ENCODE results near the gene GYPC. TPM values are rescaled to one million over a fixed set of nuclear protein-coding genes. Genes with fewer than 3 reads are reported as not detected.

Gene GYPC
- total RNA-seq, 1 donor from 2014 or later: 125 TPM

DNA sequence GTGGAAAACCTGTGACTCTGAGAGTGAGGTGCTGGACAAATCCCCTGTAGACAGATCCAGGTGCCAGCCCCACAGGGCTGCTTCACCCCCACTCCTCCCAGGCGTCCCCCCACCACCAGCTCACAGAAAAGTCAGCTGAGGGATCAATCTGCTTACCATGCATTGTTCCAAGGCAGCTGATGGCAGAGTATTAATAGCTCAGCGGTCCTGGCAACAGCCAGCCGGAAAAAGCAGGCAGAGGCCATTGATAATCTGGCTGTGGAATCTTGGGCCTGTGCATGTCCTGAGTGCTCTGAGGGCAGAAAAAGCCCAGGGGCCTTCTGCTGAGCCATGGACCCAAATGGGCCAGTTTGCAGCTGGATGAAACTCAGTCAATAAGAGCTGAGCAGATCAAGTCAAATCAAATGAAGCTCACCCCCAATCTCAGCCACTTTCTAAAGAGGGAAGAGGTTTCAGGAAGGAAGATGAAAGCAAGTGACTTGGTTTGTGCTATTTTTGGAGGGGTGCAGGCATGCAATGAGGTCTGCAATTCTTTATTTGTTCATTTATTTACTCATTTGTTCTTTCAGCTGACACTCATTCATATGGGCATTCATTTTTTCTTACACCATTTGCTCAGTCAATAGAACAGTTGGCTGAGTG is 63.4 kb downstream of the GYPC start:
- H3K36me3 Mint-ChIP-seq (ENCODE audit: low read depth): no peaks in the 10 kb centered on the region

DNA sequence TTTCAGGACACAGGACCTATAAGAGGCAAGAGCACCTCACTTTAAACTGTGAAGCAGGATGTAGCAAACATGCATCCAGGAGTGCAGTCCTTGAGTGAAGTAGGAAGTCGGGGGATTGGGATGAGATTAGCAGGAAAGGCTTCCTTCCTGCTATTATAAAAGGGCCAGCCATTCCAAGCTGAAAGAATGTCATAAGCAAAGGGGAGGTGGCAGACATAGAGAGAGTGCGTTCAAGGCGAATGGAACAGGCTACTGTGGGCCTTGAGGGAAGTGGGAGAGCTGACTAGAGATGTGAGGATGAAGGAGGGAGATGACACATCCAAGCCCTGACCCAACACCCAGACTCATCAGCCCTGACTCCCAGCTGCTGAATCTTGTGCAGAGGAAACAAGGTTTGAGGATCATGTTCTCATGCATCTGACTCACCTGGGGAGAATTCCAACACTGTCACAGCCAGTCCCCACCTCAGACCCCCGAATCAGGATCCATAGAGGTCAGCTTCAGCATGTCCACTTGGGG is 63.9 kb downstream of the GYPC start:
- no peak for DNase-seq (ENCODE audit: low spot score)
- H3K4me1 Mint-ChIP-seq (ENCODE audit: low read depth): no peaks in the 10 kb centered on the region
- H3K27me3 Mint-ChIP-seq (ENCODE audit: insufficient read depth): peaks cover 5% of the 10 kb centered on the region
- H3K27ac Mint-ChIP-seq: no peak overlapping the region
- peaks cover 8% of the 10 kb centered on the region for H3K9me3 Mint-ChIP-seq
- H3K4me3 Mint-ChIP-seq: no peak overlapping the region
- intact Hi-C loops (cut with micrococcal nuclease): no loop called here
- no peaks in the 10 kb centered on the region for H3K36me3 Mint-ChIP-seq (ENCODE audit: low read depth)

More for the DNA sequence above, 63.4 kb downstream of the GYPC start:
- H3K27ac Mint-ChIP-seq: no peak overlapping the region
- intact Hi-C loops (cut with micrococcal nuclease): no loop called here
- peaks cover 5% of the 10 kb centered on the region for H3K27me3 Mint-ChIP-seq (ENCODE audit: insufficient read depth)
- peaks cover 7% of the 10 kb centered on the region for H3K9me3 Mint-ChIP-seq
- no peaks in the 10 kb centered on the region for H3K4me1 Mint-ChIP-seq (ENCODE audit: low read depth)
- DNase-seq (ENCODE audit: low spot score): no peak
- H3K4me3 Mint-ChIP-seq: no peak overlapping the region

DNA sequence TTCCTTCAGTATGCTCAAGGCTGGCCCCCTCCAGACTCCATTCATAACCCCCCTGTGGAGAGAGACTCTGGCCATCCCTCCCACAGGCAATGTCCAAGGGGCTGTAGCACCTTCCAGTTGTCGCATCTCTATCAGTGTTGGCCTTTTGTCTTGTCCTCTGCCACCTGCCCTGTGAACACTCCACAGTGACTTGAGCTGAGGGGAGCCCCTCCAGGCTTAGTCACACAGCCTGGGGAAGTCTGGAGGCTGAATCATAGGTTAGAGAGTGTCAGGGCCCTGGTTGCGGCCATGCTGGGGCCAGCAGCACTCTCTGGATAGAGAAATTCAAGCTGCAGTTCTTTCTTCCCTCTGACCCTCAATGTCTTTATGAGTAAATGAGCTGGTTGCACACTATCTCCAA is 64.7 kb downstream of the GYPC start:
- no peak for DNase-seq (ENCODE audit: low spot score)
- peaks cover 2% of the 10 kb centered on the region for H3K36me3 Mint-ChIP-seq (ENCODE audit: low read depth)
- no peaks in the 10 kb centered on the region for H3K4me1 Mint-ChIP-seq (ENCODE audit: low read depth)
- peaks cover 11% of the 10 kb centered on the region for H3K27me3 Mint-ChIP-seq (ENCODE audit: insufficient read depth)
- H3K9me3 Mint-ChIP-seq: peaks cover 15% of the 10 kb centered on the region
- H3K27ac Mint-ChIP-seq: no peak overlapping the region
- H3K4me3 Mint-ChIP-seq: no peak overlapping the region
- intact Hi-C loops (cut with micrococcal nuclease): no loop called here

DNA sequence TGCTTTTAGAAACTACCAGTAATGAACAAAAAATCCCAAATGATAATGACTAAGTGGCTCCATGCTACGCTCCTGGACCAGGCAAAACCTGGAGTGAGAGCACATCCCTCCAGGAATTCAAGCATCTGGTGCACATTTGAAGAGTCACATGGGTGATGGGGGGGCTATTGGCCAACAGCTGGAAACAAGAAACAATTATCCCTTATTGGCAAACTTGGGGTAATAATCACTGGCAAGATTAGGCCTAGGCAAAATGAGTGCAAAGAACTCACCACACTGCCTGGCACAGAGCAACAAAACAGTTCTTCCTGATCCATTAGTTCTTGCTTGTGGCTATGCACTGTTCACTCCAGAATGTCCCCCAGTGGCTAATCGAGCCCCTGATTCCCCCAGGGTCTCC is 66.1 kb downstream of the GYPC start:
- H3K4me3 Mint-ChIP-seq: no peak overlapping the region
- H3K36me3 Mint-ChIP-seq (ENCODE audit: low read depth): peaks cover 2% of the 10 kb centered on the region
- H3K9me3 Mint-ChIP-seq: peaks cover 20% of the 10 kb centered on the region
- no peak overlapping the region for H3K27ac Mint-ChIP-seq
- DNase-seq (ENCODE audit: low spot score): no peak
- intact Hi-C loops (cut with micrococcal nuclease): no loop called here
- H3K4me1 Mint-ChIP-seq (ENCODE audit: low read depth): no peaks in the 10 kb centered on the region
- H3K27me3 Mint-ChIP-seq (ENCODE audit: insufficient read depth): peaks cover 21% of the 10 kb centered on the region

DNA sequence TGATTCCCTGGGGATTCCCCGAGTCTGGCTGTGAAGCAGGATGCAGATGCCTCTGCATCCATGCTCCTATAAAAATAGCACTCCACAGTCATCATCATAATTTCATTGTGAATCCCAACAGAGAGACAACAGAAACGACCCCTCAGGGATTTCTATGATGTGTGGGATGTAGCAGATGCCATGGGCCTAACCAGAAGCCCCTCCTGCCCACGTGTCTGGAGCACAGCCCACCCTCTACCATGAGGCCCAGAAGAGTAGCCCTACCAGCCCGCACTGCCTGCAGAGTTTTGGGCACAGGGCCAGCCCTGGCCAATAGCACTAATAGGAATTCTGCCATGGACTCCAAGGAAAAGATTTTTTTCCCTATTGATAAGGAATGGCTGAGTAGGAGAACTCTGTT is 66.6 kb downstream of the GYPC start:
- H3K36me3 Mint-ChIP-seq (ENCODE audit: low read depth): peaks cover 2% of the 10 kb centered on the region
- H3K9me3 Mint-ChIP-seq: peaks cover 20% of the 10 kb centered on the region
- H3K27me3 Mint-ChIP-seq (ENCODE audit: insufficient read depth): peaks cover 21% of the 10 kb centered on the region
- H3K4me1 Mint-ChIP-seq (ENCODE audit: low read depth): no peaks in the 10 kb centered on the region
- H3K27ac Mint-ChIP-seq: no peak overlapping the region
- intact Hi-C loops (cut with micrococcal nuclease): no loop called here
- no peak overlapping the region for H3K4me3 Mint-ChIP-seq
- DNase-seq (ENCODE audit: low spot score): no peak

DNA sequence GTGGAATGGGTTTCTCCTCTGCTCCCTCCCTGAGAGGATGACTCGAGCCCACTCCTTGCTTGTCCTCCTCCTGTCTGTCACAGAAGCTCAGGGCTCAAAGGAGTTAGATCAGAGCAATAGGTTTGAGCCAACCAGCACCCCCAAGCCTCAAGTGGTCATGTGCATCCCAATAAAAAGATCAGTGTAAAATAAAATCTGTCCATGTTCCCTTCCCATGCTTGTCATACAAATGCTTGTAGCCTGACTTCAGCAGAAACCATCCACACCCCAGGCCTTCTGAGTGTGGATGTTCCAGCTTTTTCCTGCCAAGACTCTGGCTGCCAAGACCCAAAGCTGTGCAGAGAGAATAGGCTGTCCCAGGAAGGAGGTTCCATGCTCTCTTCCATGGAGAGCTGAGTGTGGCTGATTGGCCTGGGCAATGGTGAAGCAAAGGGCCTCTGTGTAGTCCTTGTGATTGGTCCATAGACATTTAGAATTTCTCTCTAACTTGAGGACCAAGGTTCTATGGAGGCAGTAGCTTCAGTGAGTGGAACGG is 67.4 kb downstream of the GYPC start:
- H3K9me3 Mint-ChIP-seq: peaks cover 20% of the 10 kb centered on the region
- no peaks in the 10 kb centered on the region for H3K4me1 Mint-ChIP-seq (ENCODE audit: low read depth)
- peaks cover 2% of the 10 kb centered on the region for H3K36me3 Mint-ChIP-seq (ENCODE audit: low read depth)
- no peak overlapping the region for H3K4me3 Mint-ChIP-seq
- no peak for DNase-seq (ENCODE audit: low spot score)
- peaks cover 24% of the 10 kb centered on the region for H3K27me3 Mint-ChIP-seq (ENCODE audit: insufficient read depth)
- intact Hi-C loops (cut with micrococcal nuclease): no loop called here
- H3K27ac Mint-ChIP-seq: no peak overlapping the region

DNA sequence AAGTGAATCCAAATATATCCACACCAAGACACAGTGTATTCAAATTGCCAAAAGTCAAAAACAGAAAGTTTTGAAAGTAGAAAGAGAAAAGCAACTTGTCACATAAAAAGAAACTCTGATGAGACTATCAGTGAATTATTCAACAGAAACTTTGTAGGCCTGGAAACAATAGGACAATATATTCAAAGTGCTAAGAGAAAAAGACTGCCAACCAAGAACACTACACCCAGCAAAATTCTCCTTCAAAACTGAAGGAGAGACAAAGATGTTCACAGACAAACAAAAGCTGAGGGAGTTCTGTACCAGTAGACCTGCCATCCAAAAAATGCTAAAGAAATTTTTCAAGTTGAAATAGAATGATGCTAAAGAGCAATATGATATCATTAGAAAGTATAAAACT is 69.6 kb downstream of the GYPC start:
- Mint-ChIP-seq H3K9me3 (peaks cover 20% of the 10 kb centered on the region), H3K27me3 (ENCODE audit: insufficient read depth) (peaks cover 24% of the 10 kb centered on the region), H3K27ac (no peak overlapping the region), H3K4me1 (ENCODE audit: low read depth) (no peaks in the 10 kb centered on the region), H3K4me3 (no peak overlapping the region), H3K36me3 (ENCODE audit: low read depth) (peaks cover 2% of the 10 kb centered on the region)
- no peak for DNase-seq (ENCODE audit: low spot score)
- intact Hi-C loops (cut with micrococcal nuclease): no loop called here

DNA sequence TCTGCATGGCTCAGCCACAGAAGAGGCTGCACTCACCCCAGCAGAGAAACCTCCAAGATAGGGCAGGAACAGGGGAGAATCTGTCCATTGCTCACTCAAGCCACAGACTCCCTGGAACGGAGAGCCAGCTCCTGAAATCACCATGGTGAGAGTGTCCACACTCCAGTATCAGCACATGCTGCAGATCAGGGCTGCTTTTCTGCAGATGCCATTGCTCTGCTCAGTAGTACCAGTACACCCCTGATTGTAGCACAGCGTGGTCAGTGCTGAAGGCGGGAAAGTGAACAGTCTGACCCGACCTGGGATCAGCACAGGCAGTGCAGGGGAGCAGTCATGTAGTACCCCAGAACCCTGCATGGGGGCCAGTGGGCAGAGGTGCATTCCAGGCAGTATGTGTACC is 73.9 kb downstream of the GYPC start:
- H3K9me3 Mint-ChIP-seq: peaks cover 13% of the 10 kb centered on the region
- peaks cover 2% of the 10 kb centered on the region for H3K36me3 Mint-ChIP-seq (ENCODE audit: low read depth)
- H3K27ac Mint-ChIP-seq: no peak overlapping the region
- DNase-seq (ENCODE audit: low spot score): no peak
- H3K27me3 Mint-ChIP-seq (ENCODE audit: insufficient read depth): peaks cover 22% of the 10 kb centered on the region
- no peak overlapping the region for H3K4me3 Mint-ChIP-seq
- intact Hi-C loops (cut with micrococcal nuclease): no loop called here
- H3K4me1 Mint-ChIP-seq (ENCODE audit: low read depth): no peaks in the 10 kb centered on the region

DNA sequence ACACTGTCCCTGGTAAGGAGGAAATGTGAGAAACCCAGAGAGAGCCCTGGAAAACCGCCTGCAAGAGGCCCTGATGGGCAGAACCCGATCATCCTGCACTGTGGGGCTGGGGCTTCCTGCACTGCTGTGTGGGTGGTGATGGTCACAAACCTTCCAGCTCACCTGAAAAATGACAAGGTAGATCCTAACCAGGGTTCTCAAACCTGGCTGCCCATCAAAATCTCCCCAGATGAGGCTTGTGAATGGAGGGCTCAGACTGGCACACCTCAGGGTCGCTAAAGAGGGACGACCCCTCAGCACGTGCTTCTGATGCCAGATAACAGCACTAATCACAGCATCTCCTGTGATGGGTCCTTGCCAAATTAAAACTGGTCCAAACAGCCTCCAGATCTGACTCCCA is 74.7 kb downstream of the GYPC start:
- Mint-ChIP-seq H3K4me1 (ENCODE audit: low read depth) (no peaks in the 10 kb centered on the region), H3K27ac (no peak overlapping the region)

DNA sequence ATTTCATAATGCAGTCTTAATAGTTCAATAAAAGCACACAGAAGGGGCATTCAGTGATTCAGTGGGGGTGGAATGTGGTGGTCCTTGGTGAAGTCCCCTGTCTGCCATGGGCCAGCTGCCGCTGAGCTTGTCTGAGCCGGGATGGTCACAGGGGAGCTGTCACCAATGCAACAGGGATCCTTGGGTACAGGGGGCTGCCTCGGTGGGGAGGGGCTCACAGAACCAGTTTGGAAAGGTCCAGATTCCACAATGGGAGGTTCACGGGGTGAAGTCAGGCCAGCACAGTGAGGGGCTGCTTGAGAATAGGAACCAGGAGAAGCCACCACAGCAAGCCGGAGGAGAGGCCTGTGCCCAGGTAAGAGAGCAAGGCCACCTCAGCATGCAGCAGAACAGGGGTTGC is 75.4 kb downstream of the GYPC start:
- no peaks in the 10 kb centered on the region for H3K9me3 Mint-ChIP-seq
- H3K4me3 Mint-ChIP-seq: no peak overlapping the region
- intact Hi-C loops (cut with micrococcal nuclease): no loop called here
- DNase-seq (ENCODE audit: low spot score): no peak
- peaks cover 13% of the 10 kb centered on the region for H3K27me3 Mint-ChIP-seq (ENCODE audit: insufficient read depth)
- H3K27ac Mint-ChIP-seq: no peak overlapping the region
- H3K36me3 Mint-ChIP-seq (ENCODE audit: low read depth): no peaks in the 10 kb centered on the region
- no peaks in the 10 kb centered on the region for H3K4me1 Mint-ChIP-seq (ENCODE audit: low read depth)

More for the DNA sequence above, 74.7 kb downstream of the GYPC start:
- Mint-ChIP-seq H3K9me3 (peaks cover 5% of the 10 kb centered on the region), H3K27me3 (ENCODE audit: insufficient read depth) (peaks cover 16% of the 10 kb centered on the region), H3K4me3 (no peak overlapping the region), H3K36me3 (ENCODE audit: low read depth) (no peaks in the 10 kb centered on the region)
- no peak for DNase-seq (ENCODE audit: low spot score)
- intact Hi-C loops (cut with micrococcal nuclease): no loop called here

DNA sequence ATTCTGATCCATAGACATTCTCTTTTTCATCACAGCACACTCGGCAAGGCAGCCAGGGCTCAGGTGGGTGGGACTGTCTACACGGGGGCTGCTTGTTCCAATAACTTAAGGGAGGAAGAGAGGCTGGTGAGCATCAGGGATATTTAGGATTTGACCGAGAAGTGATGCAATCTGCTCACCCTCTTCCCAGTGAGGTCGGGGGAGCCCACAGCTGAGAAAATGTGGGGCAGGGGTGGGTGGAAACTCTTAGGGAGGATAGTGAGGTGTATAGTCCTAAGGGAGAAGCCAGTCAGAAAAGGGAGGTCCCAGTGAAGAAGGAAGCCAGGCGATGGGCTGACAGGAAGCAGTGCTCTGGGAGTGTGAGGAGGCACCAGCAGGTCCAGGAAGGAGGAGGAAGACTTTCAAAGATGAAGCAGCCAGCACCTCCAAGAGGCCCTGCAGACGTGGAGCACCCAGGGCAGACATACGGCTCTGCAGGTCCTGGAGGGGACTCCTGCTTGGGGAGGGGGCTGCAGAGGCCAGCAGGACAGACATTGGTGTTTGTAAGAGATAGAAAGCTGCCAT is 76.8 kb downstream of the GYPC start:
- Mint-ChIP-seq H3K27me3 (ENCODE audit: insufficient read depth) (peaks cover 4% of the 10 kb centered on the region), H3K9me3 (no peaks in the 10 kb centered on the region), H3K27ac (no peak overlapping the region), H3K4me1 (ENCODE audit: low read depth) (no peaks in the 10 kb centered on the region), H3K36me3 (ENCODE audit: low read depth) (no peaks in the 10 kb centered on the region), H3K4me3 (no peak overlapping the region)
- DNase-seq (ENCODE audit: low spot score): no peak
- intact Hi-C loops (cut with micrococcal nuclease): no loop called here

DNA sequence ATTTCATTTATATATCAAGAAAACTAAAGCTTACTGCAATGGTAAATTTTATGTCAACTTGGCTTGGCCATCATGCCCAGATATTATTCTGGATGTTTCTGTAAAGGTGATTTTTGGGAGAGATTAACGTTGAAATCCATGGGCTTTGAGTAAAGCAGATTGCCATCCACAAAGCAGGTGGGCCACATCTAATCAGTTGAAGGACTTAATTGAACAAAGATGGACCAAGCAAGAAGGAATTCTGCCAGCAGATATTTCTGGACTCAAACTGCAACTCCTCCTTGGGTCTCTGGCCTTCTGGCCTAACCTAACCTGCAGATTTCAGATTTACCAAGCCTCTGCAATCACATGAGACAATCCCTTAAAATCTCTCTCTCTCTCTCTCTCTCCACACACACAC is 77.8 kb downstream of the GYPC start:
- Mint-ChIP-seq H3K4me1 (ENCODE audit: low read depth) (no peaks in the 10 kb centered on the region), H3K4me3 (no peak overlapping the region), H3K27me3 (ENCODE audit: insufficient read depth) (peaks cover 2% of the 10 kb centered on the region), H3K27ac (no peak overlapping the region), H3K36me3 (ENCODE audit: low read depth) (no peaks in the 10 kb centered on the region), H3K9me3 (no peaks in the 10 kb centered on the region)
- intact Hi-C loops (cut with micrococcal nuclease): no loop called here
- no peak for DNase-seq (ENCODE audit: low spot score)

DNA sequence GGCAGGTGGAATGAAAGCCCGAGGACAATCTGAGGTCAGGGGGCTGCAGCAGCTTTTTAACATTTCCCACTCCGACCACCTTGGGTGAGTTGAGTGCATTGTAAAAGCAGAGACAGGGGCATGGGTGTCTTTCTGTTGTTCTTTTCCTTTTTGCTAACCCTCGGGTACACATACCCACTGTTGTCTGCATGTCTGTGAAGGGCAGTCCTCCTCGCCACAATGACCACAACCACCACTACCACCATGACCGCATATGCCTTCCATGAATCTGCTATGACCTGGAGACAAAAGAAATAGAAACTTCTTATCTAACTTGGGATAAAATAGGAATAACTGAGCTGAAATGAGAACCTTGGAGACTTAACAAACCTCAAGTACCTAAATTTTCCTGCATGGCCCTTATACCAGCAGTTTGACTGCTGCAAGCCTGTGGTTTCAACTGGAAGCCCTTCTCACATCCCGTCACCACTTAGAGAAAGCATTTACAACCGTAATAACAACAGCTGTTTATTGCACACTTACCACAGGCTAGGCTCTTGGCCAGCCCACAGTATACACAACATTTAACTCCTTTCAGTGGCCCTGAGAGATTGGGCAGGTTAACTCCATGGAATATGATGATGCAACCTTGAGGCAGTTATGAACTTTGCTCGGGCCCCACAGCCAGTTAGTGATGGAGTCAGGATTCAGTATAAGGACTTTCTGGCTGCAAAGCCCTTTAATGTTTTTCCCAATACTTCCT is 80.3 kb downstream of the GYPC start:
- Mint-ChIP-seq H3K27ac (no peak overlapping the region), H3K4me3 (no peak overlapping the region), H3K36me3 (ENCODE audit: low read depth) (no peaks in the 10 kb centered on the region), H3K27me3 (ENCODE audit: insufficient read depth) (peaks cover 4% of the 10 kb centered on the region), H3K9me3 (no peaks in the 10 kb centered on the region), H3K4me1 (ENCODE audit: low read depth) (no peaks in the 10 kb centered on the region)
- intact Hi-C loops (cut with micrococcal nuclease): no loop called here
- DNase-seq (ENCODE audit: low spot score): no peak

All from activated T-helper 1 cell treated with anti-CD3 and anti-CD28 coated beads, Interleukin-12 subunit alpha, Interleukin-12 subunit beta, Interleukin-2, Interleukin-4 antibody, amounts not matched to agents 30 ng/mL and 10 ng/mL and 1 ng/mL, durations not matched to agents 14 hours and 24 hours and 36 hours (primary cell).